A673 (cell line): Measurements from ENCODE around the gene ANKRD53.
"Not testable (repeated sequence)": the region's sequence is repeated elsewhere in the genome, so short reads cannot be mapped to it uniquely, and the experiment has no call there.

Experiments
- EZH2 ChIP-seq: fragments of 200-600 bp; sonication (generic); IDR thresholded peaks from 2 replicates; pipeline ENCODE4 v1.6.1; 2017; ENCODE audit warnings: borderline replicate concordance, low read depth, mild to moderate bottlenecking, mixed read lengths, antibody characterized with exemption, low read length; ENCODE audit not compliant: poor library complexity, severe bottlenecking
- TF ChIP-seq, protein P1 (sequence below): fragments of 300-800, 200-600 bp; sonication (generic); conservative IDR thresholded peaks from 2 replicates; pipeline ENCODE4 v1.5.1; 2017; ENCODE audit warnings: low read depth, mild to moderate bottlenecking, antibody characterized with exemption, low read length, moderate library complexity, mixed read lengths

DNA sequence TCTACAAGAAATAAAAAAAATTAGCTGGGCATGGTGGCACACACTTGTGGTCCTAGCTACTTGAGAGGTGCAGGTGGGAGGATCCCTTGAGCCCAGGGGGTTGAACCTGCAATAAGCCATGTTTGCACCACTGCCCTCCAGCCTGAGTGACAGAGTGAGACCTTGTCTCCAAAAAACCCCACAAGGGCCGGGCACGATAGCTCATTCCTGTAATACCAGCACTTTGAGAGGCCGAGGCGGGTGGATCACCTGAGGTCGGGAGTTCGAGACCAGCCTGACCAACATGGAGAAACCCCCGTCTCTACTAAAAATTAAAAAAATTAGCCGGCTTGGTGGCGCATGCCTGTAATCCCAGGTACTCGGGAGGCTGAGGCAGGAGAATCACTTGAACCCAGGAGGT, 21.5 kb downstream of the ANKRD53 start:
- TF ChIP-seq, protein P1, sequence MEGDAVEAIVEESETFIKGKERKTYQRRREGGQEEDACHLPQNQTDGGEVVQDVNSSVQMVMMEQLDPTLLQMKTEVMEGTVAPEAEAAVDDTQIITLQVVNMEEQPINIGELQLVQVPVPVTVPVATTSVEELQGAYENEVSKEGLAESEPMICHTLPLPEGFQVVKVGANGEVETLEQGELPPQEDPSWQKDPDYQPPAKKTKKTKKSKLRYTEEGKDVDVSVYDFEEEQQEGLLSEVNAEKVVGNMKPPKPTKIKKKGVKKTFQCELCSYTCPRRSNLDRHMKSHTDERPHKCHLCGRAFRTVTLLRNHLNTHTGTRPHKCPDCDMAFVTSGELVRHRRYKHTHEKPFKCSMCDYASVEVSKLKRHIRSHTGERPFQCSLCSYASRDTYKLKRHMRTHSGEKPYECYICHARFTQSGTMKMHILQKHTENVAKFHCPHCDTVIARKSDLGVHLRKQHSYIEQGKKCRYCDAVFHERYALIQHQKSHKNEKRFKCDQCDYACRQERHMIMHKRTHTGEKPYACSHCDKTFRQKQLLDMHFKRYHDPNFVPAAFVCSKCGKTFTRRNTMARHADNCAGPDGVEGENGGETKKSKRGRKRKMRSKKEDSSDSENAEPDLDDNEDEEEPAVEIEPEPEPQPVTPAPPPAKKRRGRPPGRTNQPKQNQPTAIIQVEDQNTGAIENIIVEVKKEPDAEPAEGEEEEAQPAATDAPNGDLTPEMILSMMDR = not testable (repeated sequence)
- not testable (repeated sequence) for TF ChIP-seq EZH2
